Activated naive CD4-positive, alpha-beta T cell treated with anti-CD3 and anti-CD28 coated beads, Interleukin-2, amount 50 U/mL, for 24 hours (primary cell): ENCODE results near the gene PSMA1.

Experiments
- H3K27ac Mint-ChIP-seq: one replicate; pipeline ENCODE4 v1.8.0; 2021; ENCODE audit warnings: mild to moderate bottlenecking, mixed read lengths
- H3K27me3 Mint-ChIP-seq: one replicate; pipeline ENCODE4 v1.8.0; 2021; ENCODE audit warnings: mixed read lengths
- H3K36me3 Mint-ChIP-seq: one replicate; pipeline ENCODE4 v1.8.0; 2021; ENCODE audit warnings: mixed read lengths
- H3K4me1 Mint-ChIP-seq: one replicate; pipeline ENCODE4 v1.8.0; 2021; ENCODE audit warnings: mixed read lengths
- H3K4me3 Mint-ChIP-seq: one replicate; pipeline ENCODE4 v1.8.0; 2021; ENCODE audit warnings: mild to moderate bottlenecking, mixed read lengths
- H3K9me3 Mint-ChIP-seq: one replicate; pipeline ENCODE4 v1.8.0; 2021; ENCODE audit warnings: mixed read lengths

PSMA1 gene

DNA sequence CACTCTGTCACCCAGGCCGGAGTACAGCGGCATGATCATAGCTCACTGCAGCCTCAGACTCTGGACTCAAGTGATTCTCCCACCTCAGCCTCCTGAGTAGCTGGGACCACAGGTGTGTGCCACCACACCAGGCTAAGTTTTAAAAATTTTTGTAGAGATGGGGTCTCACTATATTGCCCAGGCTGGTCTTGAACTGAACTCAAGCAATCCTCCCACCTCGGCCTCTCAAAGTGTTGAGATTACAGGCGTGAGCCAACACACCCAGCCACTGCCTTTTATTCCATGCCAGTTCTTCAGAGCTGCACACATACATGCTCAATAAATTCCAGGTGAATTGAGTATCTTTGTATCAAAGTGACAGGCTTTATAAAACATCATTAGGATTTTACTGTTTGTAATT lies 18.1 kb downstream of the PSMA1 start:
- H3K27ac Mint-ChIP-seq = no peak overlapping the region
- H3K9me3 Mint-ChIP-seq = no peaks in the 10 kb centered on the region
- H3K4me3 Mint-ChIP-seq = no peak overlapping the region
- peaks cover 34% of the 10 kb centered on the region for H3K4me1 Mint-ChIP-seq
- H3K27me3 Mint-ChIP-seq = no peaks in the 10 kb centered on the region
- peaks cover 24% of the 10 kb centered on the region for H3K36me3 Mint-ChIP-seq

DNA sequence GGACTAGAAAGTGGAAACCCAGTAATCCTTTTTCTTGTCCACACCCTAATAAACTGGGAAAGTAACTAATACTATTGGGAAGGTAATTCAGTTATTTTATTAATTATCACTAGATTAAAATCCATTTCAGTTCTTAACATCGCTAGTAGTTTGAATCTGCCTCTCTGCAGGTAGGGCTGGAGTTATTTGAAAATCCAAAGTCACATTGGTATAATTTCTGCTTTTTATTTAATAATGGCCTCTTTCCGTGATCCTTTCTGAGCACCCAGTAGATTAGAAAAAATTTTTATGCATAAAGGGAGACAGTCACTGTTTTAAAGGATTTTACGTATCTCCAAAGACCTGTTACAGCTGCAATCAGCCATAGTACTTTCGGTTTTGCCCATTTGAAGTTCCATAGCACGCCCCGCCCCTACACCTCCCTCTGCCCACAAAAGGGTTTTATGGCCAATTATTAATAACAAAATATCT lies 20.0 kb downstream of the PSMA1 start:
- Mint-ChIP-seq H3K4me1 (peaks cover 52% of the 10 kb centered on the region), H3K9me3 (no peaks in the 10 kb centered on the region), H3K27ac (peak overlapping the region; percentile 97), H3K4me3 (peak overlapping the region; percentile 99), H3K36me3 (peaks cover 23% of the 10 kb centered on the region), H3K27me3 (no peaks in the 10 kb centered on the region)

DNA sequence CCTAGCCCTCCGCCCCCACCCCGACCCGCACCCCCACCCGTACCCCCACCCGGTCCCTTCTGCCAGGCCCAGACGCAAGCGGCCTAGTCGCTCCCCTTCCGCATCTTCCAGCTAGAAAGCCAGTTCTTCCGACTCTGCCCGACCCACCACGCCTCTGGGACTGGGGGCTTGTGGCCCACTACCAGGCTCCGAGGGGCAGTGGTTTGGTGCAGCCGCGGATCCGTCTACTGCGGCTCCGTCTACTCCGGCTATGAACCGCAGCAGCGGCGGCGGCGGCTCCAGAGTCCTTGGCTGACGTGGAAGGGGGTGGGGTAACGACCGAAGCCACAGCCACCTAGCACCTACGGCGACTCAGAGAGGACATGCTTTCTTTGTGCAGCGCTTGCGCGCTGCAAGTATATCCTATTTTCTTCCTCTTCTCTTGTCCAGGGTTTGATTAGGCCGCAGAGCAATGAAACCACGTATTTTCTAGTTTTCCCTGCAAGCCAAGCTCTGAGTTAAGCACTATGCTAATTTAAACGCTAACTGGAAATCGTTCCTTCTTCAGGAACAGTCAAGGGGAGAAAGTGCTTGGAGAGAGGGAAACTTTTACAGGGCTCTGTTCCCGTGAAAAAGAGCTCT lies 20.5 kb downstream of the PSMA1 start, which contains the start of gene COPB1:
Gene COPB1, minus strand, starts transcription at position 252 of the 621 bp plus-strand sequence. CDS start 883 bp downstream, outside the sequence.
- H3K4me1 Mint-ChIP-seq = peaks cover 57% of the 10 kb centered on the region
- H3K27me3 Mint-ChIP-seq = no peaks in the 10 kb centered on the region
- H3K9me3 Mint-ChIP-seq = no peaks in the 10 kb centered on the region
- H3K4me3 Mint-ChIP-seq = peak within 1 kb of the TSS; percentile 99
- peaks cover 25% of the 10 kb centered on the region for H3K36me3 Mint-ChIP-seq
- peak within 1 kb of the TSS; percentile 97 for H3K27ac Mint-ChIP-seq

- H3K27ac Mint-ChIP-seq = peak overlapping the region; percentile 72
Observed at GRCh38 chr11:14499178-14499559, 21.0 kb downstream of the PSMA1 start.

DNA sequence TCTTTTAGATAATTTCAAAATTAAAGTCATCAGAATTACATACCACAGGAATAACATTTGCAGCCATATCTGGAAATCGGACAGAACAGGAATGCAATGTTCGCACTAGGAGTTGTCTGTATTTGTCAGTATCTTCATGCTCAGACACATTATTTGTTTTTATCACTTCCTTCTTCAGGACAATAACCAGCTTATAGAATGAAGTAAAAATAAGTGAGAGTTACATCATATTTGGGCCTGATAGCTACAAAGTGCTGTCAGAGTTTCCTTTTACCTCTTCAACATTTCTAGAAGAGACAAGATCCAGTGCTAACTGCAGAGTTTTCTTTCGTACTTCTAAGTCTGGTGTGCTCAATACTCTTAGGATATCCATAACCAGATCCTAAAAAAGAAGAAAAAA lies 39.5 kb downstream of the PSMA1 start:
- Mint-ChIP-seq H3K4me1 (peaks cover 28% of the 10 kb centered on the region), H3K27me3 (no peaks in the 10 kb centered on the region), H3K36me3 (peaks cover 15% of the 10 kb centered on the region), H3K9me3 (no peaks in the 10 kb centered on the region), H3K4me3 (peak overlapping the region; percentile 51), H3K27ac (peak overlapping the region; percentile 87)

More at GRCh38 chr11:14499178-14499559, 21.0 kb downstream of the PSMA1 start:
- Mint-ChIP-seq H3K27me3 (no peaks in the 10 kb centered on the region), H3K36me3 (peaks cover 21% of the 10 kb centered on the region), H3K4me3 (peak overlapping the region; percentile 99), H3K4me1 (peaks cover 62% of the 10 kb centered on the region), H3K9me3 (no peaks in the 10 kb centered on the region)

GRCh38 chr11:14471127-14471526 lies 49.1 kb downstream of the PSMA1 start:
- H3K9me3 Mint-ChIP-seq = no peaks in the 10 kb centered on the region
- peak overlapping the region; percentile 1 for H3K4me3 Mint-ChIP-seq
- peaks cover 49% of the 10 kb centered on the region for H3K4me1 Mint-ChIP-seq
- H3K27ac Mint-ChIP-seq = peak overlapping the region; percentile 77
- peaks cover 30% of the 10 kb centered on the region for H3K36me3 Mint-ChIP-seq
- no peaks in the 10 kb centered on the region for H3K27me3 Mint-ChIP-seq

GRCh38 chr11:14463623-14464022 lies 56.6 kb downstream of the PSMA1 start:
- no peaks in the 10 kb centered on the region for H3K9me3 Mint-ChIP-seq
- peaks cover 8% of the 10 kb centered on the region for H3K36me3 Mint-ChIP-seq
- no peak overlapping the region for H3K27ac Mint-ChIP-seq
- H3K4me1 Mint-ChIP-seq = peaks cover 9% of the 10 kb centered on the region
- no peak overlapping the region for H3K4me3 Mint-ChIP-seq
- H3K27me3 Mint-ChIP-seq = no peaks in the 10 kb centered on the region

DNA sequence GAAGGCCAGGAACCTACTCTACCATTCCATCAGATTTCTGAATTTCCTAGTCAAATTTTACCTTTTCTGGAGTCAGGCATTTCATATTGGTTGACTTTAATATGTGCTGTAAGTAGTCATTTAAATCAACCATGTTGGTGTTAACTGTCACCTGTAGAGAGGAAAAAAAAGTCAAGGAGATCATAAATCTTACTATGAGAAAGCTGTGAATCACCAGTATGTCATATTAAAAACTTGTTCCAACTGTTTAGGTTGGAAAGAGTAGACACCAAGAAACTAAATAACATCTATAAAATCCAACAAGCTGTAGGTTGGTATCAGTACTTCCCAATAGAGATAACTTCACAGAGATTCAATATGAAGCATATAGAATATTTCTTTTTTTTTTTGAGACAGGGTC lies 60.0 kb downstream of the PSMA1 start:
- Mint-ChIP-seq H3K27me3 (no peaks in the 10 kb centered on the region), H3K4me1 (no peaks in the 10 kb centered on the region), H3K36me3 (peaks cover 10% of the 10 kb centered on the region), H3K4me3 (no peak overlapping the region), H3K9me3 (no peaks in the 10 kb centered on the region), H3K27ac (no peak overlapping the region)

DNA sequence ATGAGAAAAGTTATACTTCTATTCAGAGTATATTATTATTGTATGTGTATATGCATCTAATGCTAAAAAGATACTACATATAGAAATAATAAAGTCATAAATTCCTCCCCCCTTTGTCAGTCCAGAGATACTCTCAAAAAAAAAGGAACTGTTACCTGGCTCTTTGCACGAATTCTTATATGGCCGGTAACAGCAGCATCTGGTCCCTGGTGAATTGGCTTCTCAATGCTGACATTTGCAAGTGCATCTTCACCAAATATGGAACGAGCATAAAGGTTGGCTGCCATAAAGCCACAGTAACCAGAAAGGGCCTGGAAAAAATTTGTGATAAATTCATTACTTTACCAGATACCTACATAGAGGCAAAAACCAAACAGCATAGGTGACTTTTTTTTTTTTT lies 61.8 kb downstream of the PSMA1 start:
- no peaks in the 10 kb centered on the region for H3K9me3 Mint-ChIP-seq
- H3K4me1 Mint-ChIP-seq = no peaks in the 10 kb centered on the region
- H3K36me3 Mint-ChIP-seq = peaks cover 10% of the 10 kb centered on the region
- peak overlapping the region; percentile 30 for H3K27ac Mint-ChIP-seq
- no peaks in the 10 kb centered on the region for H3K27me3 Mint-ChIP-seq
- H3K4me3 Mint-ChIP-seq = no peak overlapping the region

- H3K9me3 Mint-ChIP-seq = no peaks in the 10 kb centered on the region
- H3K27ac Mint-ChIP-seq = no peak overlapping the region
Observed at GRCh38 chr11:14455648-14456430, 64.3 kb downstream of the PSMA1 start.

More at GRCh38 chr11:14455648-14456430, 64.3 kb downstream of the PSMA1 start:
- Mint-ChIP-seq H3K27me3 (no peaks in the 10 kb centered on the region), H3K4me3 (no peak overlapping the region), H3K36me3 (peaks cover 7% of the 10 kb centered on the region), H3K4me1 (no peaks in the 10 kb centered on the region)
